H1 (cell line): ENCODE measurements around the gene EFCAB8. TPM values are rescaled to one million over a fixed set of nuclear protein-coding genes. Genes with fewer than 3 reads are reported as not detected.

Experiments used
- CHD7 ChIP-seq: fragments of 300-600 bp; sonication (generic); IDR thresholded peaks from 2 replicates; pipeline ENCODE4 v1.7.1; 2012; ENCODE audit warnings: low read length, moderate library complexity, mild to moderate bottlenecking, inconsistent platforms; ENCODE audit not compliant: insufficient replicate concordance
- CTBP2 ChIP-seq: IDR thresholded peaks from 2 replicates; pipeline ENCODE4 v1.7.0; 2011; ENCODE audit warnings: borderline replicate concordance, mild to moderate bottlenecking, moderate library complexity, mixed read lengths, low read length; ENCODE audit not compliant: insufficient read depth, insufficient read length
- HDAC2 ChIP-seq, 2 experiments: fragments of 300-600 bp in 1 of 2; sonication (generic) in 1 of 2; IDR thresholded peaks; 2 replicates each; pipeline ENCODE4 v1.6.1; 2011 to 2012; ENCODE audit warnings: low read depth in 2 of 2, low read length in 2 of 2, mild to moderate bottlenecking in 2 of 2, moderate library complexity in 2 of 2, borderline replicate concordance in 1 of 2, inconsistent platforms in 1 of 2
- SIX5 ChIP-seq: IDR thresholded peaks from 2 replicates; pipeline ENCODE4 v1.6.1; 2011; ENCODE audit warnings: mild to moderate bottlenecking, low read depth, low read length
- polyA plus RNA-seq, 7 experiments: library from polyadenylated mRNA; depleted of rRNA in 3 of 7; stranded (reverse) in 5 of 7; unstranded in 2 of 7; fragments of >200 nt in 5 of 7; fragments of 200-250 nt in 2 of 7; gene quantifications; 1 replicate in 5 of 7; 2 replicates in 1 of 7; 4 replicates in 1 of 7; pipeline versions ENCODE4 v1.2.1 to v1.2.3, GENCODE V29; 2011 to 2013; ENCODE audit warnings: missing spikeins in 2 of 7, mixed read lengths in 2 of 7
- total RNA-seq: library from RNA; stranded (reverse); fragmentation: NEBNext Ultra II Directional; extraction: Animal tissue kit (Norgen Biotek cat#: 25700); gene quantifications from 2 replicates; pipeline ENCODE4 v1.2.1, GENCODE V29; 2021

EFCAB8 gene
- total and polyA plus RNA-seq, 2 of the 8 experiments (the other 6 are each of a cell fraction or from before 2014, with no cell fraction given), result 0.06 to 0.20 TPM

GRCh38 chr20:32997431-32997830, 138.7 kb downstream of the EFCAB8 start (continued):
- no peak for TF ChIP-seq SIX5
- no peak for TF ChIP-seq HDAC2 (IDR thresholded peaks at IDR 0.05; ENCODE audit: borderline replicate concordance in 1 of 2, low read depth in 2 of 2, low read length in 2 of 2)
- no peak for TF ChIP-seq CHD7
- TF ChIP-seq CTBP2, result no peak
